Fibroblast of upper back skin (primary cell): ENCODE measurements around the gene SPOCK1.
A peak's percentile ranks its signal among the peaks of the same experiment; 100 is the strongest.

Experiments used
- DNase-seq: peaks from one replicate; pipeline ENCODE4 v3.0.0-alpha.2; 2013

Gene SPOCK1

DNA sequence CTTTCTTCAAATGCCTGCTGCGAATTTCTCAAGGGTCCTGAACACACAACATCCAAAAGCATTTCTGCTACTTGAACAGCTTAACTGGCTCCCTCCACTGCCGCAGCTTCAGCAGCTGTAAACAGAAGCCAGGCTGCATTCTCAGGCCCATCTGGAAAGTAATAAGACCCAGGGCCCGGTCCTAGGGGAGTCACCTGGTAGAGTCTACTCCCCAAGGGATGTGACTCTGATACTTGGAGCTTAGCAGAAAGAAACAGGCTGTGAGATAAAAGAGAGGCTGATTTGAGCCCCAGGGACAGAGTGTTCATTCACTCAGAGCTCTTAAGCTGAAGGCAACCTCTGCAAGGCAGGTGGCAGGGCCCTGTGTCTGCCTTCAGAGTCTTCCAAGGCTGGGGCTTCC, 356.8 kb downstream of the SPOCK1 start:
- no peak for DNase-seq

DNA sequence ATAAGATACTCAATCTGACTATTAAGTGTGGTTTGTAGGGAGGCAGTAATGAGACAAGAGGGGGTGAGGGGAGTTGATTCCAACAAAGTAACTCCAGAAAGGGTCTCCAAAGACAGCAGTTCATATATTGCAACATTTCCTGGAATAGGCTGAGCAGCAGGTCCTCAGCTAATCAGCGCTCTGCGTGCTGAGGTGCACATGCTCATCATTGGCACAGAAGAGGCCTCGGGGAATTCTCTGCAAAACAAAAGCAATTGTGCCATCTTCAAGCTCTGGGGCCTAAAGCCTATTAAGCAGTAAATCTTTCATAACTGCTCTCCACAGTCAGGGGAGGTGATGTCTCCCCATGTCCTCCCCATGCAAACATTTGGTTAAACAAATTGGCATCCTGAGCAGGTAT, 357.3 kb downstream of the SPOCK1 start:
- peak; percentile 14 for DNase-seq

DNA sequence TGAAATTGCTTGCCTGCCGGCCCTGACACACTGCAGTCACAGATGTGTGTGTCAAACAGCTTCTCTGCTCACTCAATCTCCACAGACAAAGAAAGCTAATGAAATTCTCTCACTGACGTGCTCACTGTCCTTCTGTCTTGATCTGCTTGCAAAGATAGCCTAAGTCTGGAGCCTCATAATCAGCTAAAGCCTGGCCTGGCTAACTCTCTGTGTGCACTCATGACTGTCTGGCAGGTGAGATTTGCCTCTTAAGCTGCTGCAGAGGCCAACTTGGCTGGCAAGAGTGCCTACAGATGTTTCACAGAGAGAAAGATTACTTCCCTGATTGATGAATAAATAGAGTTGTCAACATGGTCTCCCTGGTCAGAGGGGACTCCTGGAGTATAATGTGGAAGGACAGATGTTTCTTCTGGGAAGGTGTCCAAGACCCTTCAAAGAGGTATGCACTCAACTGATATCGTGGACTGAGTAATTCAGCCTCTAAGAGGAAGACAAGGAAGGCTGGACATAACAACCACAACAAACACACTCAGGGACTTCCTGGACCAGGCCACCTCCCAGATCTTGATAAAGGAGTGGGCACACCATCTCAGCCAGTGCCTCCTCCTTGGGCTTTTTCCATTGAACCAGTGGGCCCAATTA, 362.0 kb downstream of the SPOCK1 start:
- peak; percentile 31 for DNase-seq

DNA sequence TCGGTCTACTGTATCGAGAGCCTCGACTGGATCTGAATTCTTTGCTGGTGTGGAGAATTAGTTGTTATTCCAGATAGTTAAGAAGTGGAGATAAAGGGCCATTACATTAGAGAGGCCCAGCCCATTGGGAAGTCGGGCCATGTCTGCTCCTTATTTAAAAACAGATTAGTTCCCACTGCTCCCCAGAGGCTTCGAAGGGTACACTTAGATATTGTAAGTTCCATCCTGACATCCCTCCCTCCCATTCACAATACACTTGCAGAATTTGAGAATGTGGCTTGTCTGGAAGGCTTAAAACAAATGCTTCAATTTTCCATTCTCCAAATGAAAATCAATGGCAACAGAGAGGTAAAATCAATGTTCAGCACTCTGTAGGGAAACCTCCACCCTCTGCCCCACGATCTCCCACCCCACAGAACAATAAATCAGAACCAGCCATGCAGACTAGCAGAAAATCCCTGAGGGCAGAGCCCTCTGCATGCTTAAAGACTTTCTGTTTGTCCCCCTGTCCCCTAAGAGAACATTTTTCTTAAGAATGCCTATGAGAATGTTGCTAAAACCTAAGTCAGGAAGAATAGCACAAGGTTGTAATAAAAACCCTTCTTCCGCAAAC, 364.1 kb downstream of the SPOCK1 start:
- DNase-seq = no peak

GRCh38 chr5:137129886-137130680, 369.0 kb downstream of the SPOCK1 start:
- DNase-seq = no peak

DNA sequence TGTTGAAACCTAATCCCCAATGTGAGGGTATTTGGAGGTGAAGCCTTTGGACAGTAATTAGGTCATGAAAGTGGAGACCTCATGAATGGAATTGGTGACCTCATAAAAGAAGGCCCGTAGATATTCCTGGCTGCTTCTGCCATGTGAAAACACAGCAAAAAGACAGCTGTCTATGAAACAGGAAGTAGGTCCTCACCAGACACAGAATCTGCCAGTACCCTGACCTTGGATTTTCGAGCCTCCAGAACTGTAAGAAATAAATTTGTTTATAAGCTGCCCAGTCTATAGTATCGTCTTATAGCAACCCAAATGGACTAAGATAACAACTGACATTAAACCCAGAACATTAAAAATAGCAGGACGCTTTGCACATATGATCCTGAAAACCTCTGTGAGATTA, 371.1 kb downstream of the SPOCK1 start:
- no peak for DNase-seq

DNA sequence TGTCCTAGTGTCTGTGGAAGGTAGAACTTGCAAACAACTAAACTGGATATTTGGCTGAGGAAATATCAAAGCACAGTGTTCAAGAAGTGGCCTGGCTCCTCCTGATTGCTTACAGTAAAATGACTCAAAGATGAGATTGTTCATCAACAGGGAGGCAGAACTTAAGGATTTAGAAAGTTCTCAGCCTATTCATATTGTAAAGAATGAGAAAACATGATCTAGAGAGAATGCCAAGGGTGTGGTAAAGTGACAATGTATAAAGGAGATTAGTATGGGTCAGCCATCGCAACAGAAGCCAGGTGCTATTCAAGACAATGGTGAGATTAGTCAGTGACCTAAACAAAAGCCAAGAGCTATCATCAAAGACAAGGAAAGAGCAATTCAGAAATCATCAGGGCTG, 372.3 kb downstream of the SPOCK1 start:
- no peak for DNase-seq

DNA sequence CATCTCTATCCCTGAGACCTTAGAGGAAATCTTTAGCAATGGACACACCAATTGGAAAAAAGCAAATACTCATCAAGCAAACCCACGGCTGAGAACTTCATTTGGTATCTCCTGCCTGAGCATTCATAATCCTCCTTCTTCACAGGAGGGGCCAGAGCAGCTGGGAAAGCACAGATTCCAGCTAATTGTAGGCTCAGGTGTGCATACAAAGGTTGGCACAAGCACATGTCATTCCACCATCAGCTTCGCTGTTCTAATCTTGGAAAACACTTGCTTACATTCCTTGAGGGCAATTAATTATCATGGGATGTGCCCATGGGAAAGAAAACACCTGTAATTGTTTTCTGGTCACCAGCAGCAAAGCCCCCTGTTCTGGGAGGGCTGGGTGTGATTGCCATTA, 376.6 kb downstream of the SPOCK1 start:
- DNase-seq = no peak

DNA sequence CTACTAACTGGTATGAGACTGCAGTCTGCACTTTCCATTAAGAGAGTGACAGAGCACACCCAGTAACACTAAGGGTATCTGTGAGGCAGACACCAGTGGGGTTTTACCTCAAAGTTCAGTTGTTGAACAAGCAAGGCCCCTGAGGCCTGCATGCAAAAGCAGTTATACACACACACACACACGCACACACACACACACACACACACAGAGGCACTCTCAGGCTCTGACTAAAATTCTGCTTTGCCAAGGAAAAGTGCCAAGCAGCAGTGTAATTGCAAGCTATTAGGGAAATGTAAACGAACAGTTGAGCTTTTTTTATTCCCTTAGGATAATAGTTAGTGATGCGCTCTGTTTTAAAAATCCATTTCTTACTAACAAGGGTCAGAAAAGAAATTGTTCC, 377.1 kb downstream of the SPOCK1 start:
- DNase-seq = no peak

DNA sequence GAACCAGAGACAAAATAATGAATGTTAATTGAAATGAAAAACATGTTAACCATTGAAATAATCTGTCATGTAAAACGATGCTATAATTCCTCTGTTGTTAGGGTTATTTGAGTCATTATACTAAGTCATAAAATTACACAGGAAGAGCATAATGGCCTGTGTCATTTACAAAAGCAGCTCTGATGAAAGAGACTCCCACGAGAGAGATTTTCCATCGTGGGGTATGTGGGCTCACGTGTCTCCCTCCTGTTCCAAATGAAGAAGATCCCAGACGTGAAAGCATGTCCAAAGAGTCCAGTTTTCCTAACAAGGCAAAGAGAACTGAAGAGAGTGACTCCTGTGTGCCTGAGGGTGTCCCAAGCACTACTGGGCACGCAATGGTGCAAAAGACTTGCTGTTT, 379.8 kb downstream of the SPOCK1 start:
- DNase-seq = no peak

GRCh38 chr5:137118629-137119028, 380.5 kb downstream of the SPOCK1 start:
- no peak for DNase-seq

GRCh38 chr5:137115152-137115551, 384.0 kb downstream of the SPOCK1 start:
- no peak for DNase-seq

GRCh38 chr5:137114529-137114928, 384.6 kb downstream of the SPOCK1 start:
- DNase-seq = peak; percentile 57

GRCh38 chr5:137113939-137114338, 385.2 kb downstream of the SPOCK1 start:
- no peak for DNase-seq

- DNase-seq = no peak
These were observed 386.0 kb downstream of the SPOCK1 start for GRCh38 chr5:137113161-137113560.

GRCh38 chr5:137105351-137106035, 393.6 kb downstream of the SPOCK1 start:
- DNase-seq = no peak

DNA sequence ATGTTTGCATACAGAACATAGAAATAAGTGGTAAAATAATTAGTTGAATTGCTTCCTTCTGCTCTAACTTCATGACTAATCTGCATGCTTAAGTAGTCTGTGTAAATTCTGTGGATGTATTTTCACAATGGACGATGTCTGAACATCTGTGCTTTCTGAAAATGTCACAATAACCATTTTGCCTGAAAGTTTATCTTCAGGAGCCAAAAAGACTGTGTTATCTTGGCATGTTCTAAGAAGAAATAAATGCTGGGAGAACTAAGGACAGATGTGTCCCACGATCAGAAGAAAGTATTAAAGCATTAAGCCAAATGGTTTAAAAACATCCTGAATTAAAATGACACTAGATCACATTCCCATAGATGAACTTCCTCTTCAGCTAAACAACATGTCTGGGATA, 397.6 kb downstream of the SPOCK1 start:
- no peak for DNase-seq

DNA sequence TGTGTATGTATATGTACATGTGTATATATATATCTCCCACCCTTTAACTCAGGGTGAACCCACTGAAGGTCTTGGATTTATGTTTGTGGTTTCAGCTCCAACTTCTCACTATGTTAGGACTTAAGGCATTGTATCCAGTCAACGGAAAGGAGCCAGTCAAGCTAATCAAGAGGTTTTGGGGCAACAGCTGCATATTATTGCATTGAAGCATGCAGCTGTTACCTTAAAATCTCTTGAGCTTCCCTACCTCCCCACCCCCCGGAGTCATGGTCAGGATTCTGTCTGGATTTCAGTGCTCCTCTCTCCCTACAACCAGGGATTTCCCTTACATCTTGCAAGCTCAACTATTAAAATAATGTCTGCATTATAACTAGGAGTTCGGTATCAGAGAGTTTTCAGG, 399.5 kb downstream of the SPOCK1 start:
- no peak for DNase-seq

DNA sequence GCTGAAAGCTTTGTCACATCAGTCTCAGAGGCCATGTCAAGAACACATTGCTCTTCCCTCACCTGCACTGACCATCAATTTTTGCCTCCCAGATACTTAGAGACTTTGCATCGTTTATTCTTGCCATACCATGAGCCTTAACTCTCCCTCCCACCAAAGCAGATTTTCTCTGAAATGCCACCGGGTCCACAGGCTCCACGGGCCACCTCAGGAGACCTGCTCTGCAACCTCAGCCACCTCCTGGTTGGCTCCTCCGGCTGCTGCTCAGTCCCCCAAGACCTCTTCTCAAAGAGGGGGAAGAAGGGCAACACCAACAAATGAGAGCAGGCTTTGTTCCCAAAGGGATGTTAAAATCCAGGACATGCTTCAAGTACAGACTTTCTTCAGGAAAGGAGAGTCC, 400.5 kb downstream of the SPOCK1 start:
- DNase-seq = no peak

- no peak for DNase-seq
These were observed 400.9 kb downstream of the SPOCK1 start for GRCh38 chr5:137098238-137098637.

DNA sequence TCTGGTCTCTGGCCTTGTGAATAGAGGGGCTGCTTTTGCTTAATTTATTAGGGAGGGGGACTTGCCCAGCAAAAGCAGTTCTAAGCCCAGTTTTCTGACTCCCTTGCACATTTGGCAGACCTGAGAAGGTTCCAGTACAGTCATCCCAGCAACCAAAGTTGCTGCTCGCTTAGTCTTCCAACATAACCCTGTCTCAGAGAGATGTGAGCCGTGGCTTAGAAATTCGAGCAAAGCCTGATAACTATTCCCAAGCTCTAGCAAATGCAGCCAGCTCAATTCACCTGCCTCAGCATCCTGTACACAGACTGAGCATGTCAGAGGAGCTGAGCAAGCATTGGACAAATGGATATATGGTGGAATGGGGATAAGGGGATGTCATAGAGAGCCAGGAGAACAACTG, 401.9 kb downstream of the SPOCK1 start:
- no peak for DNase-seq

DNA sequence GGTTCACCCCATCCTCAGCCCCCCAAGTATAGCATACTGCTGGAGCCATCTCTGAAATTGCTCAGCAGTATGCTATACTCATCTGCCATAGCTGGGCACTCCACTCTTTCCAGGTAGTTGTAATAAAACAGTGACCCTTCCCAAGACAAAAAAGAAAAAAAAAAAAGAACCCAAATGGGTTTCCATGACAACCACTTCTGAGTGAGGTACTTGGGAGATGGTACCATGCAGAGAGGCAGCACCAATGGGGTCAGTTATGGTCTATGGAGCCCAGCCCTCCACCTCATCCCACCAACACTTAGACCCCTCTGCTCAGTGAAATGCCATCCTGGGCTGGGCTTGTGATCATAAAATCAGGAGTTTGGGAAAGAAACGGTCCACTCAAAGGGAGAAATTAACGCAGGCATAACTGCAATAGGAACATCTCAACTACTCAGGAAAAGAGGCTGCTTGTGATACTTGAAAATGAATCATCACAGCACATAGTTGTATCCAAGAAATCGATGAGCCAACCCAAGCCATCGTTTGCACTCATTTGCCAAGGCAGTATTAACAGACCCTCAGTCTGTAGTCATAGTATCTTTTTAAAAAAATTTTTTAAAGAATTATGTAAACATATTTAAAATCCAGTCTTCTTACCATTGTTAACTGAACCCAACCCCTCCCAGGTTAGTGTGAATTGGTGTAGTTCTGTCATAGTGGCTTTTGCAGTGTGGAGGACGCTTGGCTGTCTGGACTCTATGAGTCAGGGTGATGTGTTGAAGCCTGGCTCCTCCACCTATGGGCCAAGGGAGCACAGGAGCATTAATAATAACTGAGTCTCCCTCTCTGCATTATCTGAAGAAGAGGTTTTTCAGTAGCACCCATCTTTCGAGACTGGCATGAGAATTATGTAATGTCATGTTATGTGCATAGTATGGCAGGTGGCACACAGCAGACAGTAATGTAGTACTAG, 402.7 kb downstream of the SPOCK1 start:
- peak; percentile 38 for DNase-seq
